NCI-H1436 (cell line): ENCODE results near the gene UBXN7.
"Not testable (repeated sequence)": the region's sequence is repeated elsewhere in the genome, so short reads cannot be mapped to it uniquely, and the experiment has no call there.

Experiments
- DNase-seq: peaks from one replicate; lab custom pipeline; 2025; lab: John Stamatoyannopoulos, UW

The UBXN7 gene, protein sequence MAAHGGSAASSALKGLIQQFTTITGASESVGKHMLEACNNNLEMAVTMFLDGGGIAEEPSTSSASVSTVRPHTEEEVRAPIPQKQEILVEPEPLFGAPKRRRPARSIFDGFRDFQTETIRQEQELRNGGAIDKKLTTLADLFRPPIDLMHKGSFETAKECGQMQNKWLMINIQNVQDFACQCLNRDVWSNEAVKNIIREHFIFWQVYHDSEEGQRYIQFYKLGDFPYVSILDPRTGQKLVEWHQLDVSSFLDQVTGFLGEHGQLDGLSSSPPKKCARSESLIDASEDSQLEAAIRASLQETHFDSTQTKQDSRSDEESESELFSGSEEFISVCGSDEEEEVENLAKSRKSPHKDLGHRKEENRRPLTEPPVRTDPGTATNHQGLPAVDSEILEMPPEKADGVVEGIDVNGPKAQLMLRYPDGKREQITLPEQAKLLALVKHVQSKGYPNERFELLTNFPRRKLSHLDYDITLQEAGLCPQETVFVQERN

DNA sequence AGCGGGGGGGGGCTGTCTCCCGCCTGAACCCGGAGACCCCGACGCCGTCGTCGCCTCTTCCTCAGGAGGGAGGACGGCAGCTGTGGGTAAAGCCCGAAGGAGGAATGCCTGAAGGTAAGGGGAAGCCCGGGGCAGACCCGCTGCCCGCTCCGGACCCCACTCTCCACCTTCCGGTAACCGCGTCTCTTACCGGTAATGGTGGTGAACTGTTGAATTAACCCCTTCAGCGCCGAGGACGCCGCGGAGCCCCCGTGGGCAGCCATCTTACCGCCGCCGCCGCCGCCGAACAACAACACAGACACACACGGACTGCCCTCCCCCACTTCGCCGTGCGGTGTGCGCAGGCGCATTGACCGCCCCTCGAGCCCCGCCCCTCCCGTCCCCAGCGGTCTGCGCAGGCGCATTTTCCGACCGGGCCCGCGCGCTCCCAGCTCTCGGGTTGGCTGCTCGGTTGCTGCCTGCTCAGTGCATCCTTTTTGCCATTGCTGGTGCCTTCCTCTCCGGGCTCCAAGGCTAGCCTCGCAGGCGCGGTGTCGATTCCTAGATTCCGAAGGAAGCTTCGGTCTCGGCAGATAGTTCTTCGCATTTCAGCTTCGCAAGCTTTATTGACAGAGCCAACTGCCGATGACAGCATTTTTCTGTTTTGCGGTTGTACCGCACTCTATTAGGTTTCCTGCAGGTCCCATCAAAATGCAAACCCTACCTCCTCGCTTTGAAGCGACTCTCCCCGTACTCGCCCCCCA lies at the start of gene UBXN7:
UBXN7 (minus strand) TSS at position 291 of the 743 bp plus-strand sequence; CDS start at position 263, 28 bp downstream.
- peak; percentile 95 for DNase-seq

DNA sequence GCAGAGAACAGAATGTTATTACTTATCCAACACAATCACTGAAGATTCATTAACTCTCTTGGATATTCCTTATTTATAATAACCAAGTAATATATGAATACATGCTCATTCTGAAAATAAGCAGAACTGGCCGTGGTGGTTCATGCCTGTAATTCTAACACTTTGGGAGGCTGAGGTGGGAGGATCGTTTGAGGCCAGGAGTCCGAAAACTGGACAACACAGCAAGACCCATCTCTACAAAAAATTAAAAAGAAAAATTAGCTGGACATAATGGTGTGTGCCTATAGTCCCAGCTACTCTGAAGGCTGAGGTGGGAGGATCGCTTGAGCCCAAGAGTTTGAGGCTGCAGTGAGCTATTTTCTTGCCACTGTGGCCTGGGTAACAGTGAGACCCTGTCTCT lies 45.5 kb upstream of the UBXN7 start:
- no peak for DNase-seq

DNA sequence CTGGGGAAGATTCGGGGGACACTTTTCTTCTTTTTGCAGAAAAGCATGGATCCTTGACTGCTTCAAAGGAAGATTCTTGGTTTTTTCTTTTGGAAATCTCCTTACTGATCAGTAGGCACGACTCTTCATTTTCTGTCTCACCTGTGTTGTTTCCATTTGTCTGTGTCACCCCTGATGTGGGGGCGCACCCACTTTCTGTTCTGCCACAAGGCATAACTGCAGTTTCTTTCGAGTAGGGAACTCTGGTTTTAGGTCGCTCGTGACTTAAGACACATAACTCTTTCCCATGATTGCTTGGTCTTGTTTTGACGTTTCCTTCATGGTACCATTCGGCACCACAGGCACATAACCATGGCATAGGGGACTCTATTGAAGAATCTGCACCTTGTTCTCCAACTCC lies 40.1 kb upstream of the UBXN7 start:
- DNase-seq = no peak

DNA sequence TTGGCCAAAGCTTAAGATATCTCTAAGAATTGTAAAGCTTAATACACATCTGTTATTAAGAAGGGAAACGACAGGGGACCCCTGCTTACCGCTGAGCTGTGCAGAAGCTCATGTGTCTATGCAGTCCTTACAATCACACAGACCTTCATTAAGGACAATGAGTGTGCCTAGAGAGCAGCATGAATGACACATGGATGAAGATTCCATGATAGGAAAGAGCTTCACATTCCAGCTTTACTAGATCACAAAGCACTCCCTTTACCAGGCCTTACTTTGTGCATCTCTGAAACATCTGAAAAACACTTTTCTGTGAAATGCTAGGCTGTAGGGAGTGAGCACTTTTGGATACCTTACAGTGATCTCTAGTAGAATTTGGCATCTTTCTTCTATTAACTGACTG lies 39.3 kb upstream of the UBXN7 start:
- no peak for DNase-seq

DNA sequence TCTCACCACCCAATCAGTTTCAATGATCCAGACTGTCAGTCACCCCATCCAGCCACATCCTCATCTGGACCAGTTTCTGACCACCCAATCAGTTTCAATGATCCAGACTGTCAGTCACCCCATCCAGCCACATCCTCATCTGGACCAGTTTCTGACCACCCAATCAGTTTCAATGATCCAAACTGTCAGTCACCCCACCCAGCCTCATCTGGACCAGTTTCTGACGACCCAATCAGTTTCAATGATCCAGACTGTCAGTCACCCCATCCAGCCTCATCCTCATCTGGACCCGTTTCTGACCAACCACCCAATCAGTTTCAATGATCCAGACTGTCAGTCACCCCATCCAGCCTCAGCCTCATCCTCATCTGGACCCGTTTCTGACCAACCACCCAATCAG lies 38.0 kb upstream of the UBXN7 start:
- not testable (repeated sequence) for DNase-seq

DNA sequence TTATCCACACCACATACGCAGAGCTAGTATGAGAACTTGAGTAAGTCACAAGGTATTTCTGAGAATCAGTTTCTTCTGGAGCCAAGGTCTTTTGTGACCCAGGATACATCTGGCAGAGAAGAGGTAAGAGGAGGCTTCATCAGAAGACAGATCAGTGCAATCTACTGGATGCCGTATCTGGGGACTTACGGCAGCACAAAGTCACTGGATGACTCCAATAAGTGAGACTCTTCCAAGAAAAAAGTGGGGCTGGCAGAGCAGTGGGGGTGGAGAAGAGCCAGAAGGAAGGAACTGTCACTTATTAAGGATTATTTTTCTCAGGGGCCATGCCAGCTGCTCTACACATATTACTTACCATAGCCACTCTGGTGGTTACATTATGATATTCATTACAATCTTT lies 31.6 kb upstream of the UBXN7 start:
- no peak for DNase-seq

DNA sequence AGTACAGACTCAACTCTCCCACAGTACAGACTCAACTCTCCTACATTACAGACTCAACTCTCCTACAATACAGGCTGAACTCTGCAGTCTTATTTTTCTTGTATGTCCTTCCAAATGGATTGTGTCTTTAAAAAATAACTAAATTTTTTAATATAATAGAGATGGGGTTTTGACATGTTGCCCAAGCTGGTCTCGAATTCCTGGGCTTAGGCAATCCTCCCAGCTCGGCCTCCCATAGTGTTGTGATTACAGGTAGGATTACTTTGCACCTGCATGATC lies 31.2 kb upstream of the UBXN7 start:
- DNase-seq = no peak

DNA sequence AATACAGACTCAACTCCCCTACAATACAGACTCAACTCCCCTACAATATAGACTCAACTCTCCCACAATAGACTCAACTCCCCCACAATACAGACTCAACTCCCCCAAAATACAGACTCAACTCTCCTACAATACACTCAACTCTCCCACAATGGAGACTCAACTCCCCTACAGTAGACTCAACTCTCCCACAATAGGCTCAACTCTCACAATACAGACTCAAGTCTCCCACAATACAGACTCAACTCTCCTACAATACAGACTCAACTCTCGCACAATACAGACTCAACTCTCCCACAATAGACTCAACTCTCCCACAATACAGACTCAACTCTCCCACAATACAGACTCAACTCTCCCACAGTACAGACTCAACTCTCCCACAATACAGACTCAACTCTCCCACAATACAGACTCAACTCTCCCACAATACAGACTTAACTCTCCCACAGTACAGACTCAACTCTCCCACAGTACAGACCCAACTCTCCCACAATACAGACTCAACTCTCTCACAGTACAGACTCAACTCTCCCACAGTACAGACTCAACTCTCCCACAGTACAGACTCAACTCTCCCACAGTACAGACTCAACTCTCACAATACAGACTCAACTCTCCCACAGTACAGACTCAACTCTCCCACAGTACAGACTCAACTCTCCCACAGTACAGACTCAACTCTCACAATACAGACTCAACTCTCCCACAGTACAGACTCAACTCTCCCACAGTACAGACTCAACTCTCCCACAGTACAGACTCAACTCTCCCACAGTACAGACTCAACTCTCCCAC lies 30.7 kb upstream of the UBXN7 start:
- not testable (repeated sequence) for DNase-seq

DNA sequence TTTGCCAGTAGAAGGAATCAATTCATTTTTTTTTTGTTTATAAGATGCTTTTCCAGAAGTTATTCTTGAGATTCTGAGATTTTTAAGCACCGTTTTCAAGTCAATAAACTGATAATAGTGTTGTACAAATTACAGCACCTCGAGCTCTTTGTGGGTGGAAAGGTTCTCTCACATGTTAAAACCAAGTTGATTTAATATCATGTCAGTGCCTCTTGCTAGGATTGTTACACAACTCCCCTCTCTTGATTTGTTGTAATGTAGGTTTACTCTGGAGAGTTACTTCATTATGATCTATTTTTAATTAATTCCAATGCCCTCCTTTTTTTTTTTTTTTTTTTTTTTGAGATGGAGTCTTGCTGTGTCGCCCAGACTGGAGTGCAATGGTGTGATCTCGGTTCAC lies 25.8 kb upstream of the UBXN7 start:
- no peak for DNase-seq

DNA sequence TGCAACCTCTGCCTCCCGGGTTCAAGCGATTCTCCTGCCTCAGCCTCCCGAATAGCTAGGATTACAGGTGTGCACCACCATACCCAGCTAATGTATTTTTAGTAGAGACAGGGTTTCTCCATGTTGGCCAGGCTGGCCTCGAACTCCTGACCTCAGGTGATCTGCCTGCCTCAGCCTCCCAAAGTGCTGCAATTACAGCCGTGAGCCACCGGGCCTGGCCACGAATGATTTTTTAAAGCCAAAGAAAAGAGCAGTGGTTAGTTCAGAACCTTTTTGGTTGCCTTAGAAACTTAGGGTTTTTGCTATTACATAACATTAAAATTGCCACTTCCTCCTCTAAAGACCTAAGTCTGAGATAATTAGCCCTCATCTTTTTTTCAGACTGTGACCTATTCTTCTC lies 25.2 kb upstream of the UBXN7 start:
- not testable (repeated sequence) for DNase-seq

DNA sequence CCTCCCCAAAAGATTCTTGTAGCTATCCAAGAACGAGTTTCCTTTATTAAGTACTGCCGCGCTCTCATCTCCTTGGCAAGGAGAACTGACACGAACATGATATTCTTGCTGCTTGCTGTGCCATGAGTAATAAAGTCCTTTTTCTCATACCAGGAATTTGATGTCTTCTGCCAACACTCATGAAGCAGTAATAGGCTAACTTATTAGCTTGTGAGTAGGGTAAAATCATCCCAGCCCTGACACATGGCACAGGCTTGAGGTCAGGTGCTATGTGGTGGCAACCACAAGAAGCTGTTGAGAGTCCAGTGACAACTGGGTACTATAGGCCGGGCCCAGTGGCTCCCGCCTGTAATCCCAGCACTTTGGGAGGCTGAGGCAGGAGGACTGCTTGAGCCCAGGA lies 22.7 kb upstream of the UBXN7 start:
- no peak for DNase-seq

DNA sequence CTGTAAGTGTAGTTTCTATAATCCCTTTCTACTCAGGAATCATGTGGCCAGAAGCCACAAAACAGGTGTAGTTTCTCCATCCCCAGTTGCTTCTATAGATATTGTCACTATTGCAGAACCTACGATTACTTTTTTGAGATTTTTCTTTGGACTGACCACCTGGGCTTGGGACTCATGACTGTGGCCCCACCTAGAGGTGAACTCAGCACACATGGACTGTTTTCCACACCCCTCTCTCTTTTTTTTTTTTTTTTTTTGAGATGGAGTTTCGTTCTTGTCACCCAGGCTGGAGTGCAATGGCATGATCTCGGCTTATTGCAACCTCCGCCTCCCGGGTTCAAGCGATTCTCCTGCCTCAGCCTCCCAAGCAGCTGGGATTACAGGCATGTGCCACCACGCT lies 13.2 kb upstream of the UBXN7 start:
- not testable (repeated sequence) for DNase-seq

DNA sequence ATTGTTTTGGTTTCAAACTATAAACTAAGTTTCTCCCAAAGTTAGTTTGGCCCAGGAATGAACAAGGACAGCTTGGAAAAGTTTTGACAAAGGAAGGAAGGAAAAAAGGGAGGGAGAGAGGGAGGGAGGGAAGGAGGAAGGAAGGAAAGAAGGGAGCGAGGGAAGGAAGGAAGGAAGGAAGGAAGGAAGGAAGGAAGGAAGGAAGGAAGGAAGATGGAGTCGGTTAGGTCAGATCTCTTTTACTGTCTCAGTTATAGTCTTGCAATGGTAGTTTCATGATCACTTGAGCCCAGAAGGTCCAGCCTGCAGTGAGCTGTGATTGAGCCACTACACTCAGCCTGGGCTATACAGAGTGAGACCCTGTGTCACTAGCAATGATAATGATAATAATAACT lies 12.3 kb upstream of the UBXN7 start:
- DNase-seq = no peak

DNA sequence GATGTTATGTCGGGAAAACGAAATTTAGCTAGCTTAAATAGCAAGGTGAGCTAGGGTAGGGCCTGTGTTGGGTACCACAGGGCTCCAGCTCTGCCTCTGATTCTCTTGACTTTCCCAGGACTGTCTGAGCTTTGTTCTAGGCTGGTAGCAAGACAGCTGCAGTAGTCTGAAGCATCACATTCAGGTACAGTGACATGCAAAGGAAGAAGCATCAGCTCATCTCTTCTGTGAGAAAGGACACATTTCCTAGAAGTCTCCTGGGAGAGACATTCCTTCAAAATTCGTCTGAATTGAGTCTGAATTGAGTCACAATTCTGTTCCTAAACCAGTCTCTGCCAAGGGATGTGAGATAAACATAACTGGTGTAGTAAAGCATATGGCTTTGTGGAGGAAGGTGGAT lies 8.5 kb upstream of the UBXN7 start:
- no peak for DNase-seq

DNA sequence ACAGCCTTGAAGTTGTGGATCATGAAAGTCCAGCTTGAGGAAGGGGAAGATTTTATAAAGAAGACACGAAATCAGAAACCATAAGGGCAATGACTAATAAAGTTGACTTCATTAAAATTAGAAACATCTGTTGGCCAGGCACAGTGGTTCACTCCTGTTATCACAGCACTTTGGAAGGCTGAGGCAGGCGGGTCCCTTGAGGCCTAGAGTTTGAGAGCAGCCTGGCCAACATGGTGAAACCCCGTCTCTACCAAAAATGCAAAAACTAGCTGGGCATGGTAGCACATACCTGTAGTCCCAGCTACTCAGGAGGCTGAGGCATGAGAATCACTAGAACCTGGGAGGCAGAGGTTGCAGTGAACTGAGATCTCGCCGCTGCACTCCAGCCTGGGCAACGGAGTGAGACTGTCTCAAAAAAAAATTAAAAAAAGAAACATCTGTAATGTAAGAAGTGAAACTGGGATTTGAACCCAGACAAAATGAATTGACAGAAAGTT lies 7.9 kb upstream of the UBXN7 start:
- DNase-seq = no peak

DNA sequence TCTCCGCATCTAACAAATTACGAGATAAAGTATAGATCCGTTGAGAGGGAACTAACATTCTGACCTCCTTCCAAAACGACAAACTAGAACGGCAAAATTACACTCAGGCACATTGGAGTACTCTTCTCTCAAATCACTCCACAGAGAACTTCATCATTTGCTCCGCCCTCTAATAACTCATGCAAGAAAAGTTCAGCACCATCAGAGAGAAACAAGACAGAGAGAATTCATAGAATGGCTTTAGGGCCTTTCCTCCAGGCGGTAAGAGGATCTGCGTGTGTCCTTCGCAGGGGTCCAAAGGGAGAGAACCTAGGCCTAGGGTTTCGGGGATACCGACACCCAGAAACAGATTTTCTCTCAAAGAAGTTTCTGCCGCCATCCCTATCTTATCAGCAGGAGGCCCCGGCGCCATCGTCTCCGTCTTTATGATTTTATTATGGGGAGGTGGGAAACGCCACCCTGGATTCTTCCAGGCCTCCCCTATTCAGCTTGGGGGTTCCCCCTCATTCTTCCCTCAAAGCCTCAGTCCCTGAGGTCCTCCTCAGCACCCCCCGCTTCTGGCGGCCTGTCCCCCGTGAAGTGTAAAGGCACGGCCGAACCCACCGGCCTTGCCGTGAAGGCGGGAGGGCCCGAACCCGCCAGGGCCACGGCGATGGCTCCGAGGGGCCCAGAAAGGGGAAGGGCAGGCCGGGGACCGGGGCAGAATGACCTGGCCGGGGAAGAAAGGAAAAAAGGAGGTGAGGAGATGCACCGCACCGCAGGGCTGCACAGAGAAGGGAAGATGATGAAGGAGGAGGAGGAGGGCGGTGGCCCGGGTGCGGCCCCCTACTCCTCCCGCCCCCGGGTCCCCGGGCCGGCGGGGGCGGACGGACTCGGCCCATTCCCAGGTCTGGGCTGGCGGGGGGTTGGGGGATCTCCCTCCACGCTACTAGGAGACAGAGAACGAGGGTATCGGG lies 768 bp downstream of the UBXN7 start:
- DNase-seq = no peak

DNA sequence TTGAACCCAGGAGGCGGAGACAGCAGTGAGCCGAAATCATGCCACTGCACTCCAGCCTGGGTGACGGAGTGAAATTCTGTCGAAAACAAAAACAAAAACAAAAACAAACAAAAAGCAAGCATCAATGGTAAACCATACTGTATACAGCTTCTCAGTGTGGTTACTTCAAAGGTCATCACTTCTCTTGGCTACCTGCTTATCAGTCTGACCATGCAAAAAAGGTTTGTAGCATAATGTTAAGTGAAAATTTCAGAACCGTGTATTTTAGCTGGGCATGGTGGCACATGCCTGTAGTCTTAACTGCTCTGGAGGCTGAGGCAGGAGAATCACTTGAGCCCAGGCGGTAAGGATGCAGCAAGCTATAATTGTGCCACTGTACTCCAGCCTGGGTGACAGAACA lies 4.2 kb downstream of the UBXN7 start:
- DNase-seq = no peak

DNA sequence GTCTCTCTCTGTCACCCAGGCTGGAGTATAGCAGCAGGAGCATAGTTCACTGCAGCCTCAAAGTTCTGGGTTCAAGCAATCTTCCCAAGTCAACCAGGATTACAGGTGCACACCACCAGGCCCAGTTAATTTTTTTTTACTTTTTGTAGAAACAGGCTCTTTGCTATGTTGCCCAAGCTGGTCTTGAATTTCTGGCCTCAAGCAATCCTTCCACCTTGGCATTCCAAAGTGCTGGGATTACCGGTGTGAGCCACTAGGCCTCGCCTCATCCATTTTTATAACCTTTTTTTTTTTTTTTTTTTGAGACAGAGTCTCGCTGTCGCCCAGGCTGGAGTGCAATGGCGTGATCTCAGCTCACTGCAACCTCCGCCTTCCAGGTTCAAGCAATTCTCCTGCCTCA lies 7.8 kb downstream of the UBXN7 start:
- not testable (repeated sequence) for DNase-seq

DNA sequence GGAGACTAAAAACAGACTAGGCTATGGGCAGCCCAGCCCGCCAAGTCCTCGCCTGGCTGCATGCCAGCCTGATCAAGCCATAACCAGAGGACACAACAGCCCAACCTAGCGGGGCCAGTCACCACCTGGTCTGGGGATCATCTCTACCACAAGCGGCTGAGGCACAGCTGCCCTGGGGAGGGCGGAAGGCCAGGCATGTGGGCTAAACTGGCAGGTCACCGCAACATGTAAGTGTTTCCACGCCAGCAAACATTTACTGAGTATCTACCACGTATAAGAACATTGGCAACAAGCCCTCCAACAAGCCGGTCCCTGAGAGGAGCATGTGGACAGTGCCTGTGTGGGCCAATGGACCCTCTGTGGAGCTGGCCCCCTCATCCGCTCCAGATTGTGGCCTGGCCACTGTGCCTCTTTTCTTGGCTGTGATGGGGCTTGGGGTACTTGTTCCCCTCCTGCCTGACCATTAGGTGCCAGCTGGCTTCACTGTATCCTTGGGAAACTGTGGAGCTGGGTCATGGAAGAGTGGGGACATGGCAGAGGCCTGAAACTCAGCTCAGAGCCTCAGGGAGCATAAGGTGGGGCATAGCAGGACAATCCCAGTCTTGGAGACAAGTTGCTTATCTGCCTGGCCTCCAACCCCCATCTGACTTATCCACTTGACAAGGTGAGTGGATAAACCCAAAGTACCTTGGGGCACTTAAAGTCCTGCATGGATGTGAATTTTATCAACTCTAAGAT lies 9.0 kb downstream of the UBXN7 start:
- no peak for DNase-seq

DNA sequence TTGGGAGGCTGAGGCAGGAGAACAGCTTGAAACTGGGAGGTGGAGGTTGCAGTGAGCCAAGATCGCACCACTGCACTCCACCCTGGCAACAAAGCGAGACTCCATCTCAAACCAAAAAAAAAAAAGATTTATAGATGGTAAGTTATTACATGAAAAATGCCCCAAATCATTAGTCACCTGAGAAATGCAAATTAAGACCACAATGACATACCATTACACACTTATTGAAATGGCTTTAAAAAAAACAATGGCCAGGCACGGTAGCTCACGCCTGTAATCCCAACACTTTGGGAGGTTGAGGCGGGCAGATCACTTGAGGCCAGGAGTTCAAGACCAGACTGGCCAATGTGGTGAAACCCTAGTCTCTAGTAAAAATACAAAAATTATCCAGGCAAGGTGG lies 10.6 kb downstream of the UBXN7 start:
- not testable (repeated sequence) for DNase-seq

DNA sequence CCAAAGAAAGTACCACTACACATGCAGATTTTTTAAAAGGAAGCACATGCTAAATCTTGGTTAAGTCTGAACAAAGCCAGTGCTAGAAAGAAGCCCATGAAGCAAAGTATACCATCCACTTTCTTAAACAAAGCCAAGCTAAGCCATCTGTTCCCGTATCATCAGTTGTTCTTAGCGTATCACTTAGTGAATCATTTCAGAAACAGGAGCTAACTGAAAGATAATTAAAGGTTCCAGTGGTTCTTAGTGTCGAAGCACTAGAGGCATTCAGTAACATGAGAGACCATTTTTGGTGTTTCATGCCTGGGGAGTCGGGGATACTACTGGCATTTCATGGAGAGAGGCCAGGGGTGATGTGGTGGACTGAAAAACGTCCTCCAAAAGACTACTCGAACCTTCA lies 12.8 kb downstream of the UBXN7 start:
- DNase-seq = no peak
